ENCODE data around the gene CLDN18.

Gene CLDN18

GRCh38 chr3:138063416-138063815 is 53.5 kb downstream of the CLDN18 start:
- DNase-seq (ENCODE audit: low spot score) = no peak

GRCh38 chr3:138065949-138066348 is 56.0 kb downstream of the CLDN18 start:
- DNase-seq (ENCODE audit: low spot score) = no peak

DNA sequence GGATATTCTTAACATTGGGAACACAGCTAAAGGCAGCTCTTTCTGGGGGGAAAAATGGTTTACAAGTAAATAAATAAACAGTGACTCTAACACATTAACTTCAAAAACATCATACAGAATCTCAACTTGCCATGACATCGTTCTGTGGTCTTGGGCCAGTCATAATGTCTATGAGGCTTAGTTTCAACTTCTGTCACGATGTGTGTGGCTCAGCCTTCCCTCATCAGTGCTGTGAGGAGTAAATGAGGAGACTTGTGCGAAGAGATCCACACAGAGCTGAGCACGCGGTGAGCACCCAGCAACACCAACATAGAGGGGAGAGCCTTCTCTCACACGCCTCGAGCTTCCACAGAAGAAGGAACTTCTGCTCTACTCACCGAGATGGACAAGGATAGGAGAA is 56.4 kb downstream of the CLDN18 start:
- no peak for DNase-seq (ENCODE audit: low spot score)

DNA sequence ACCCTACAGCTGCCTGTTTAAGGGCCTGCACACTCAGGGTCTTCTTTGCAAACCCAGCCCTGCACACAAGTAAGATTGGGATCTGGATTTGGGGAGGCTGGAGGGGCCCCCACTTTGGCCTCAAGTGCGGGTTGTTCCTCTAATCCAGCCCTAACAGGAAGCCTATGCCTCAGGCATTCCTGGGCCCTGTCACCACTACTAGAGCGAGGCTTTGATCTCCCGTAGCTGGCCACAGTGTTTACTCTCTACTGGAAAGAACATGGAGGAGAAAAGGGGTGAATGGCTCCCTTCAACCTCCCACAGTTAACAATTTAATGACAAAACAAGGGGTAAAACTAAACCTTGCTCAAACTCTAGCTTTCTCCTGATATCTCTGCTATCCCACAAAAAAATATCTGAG is 57.0 kb downstream of the CLDN18 start:
- DNase-seq (ENCODE audit: low spot score) = no peak

DNA sequence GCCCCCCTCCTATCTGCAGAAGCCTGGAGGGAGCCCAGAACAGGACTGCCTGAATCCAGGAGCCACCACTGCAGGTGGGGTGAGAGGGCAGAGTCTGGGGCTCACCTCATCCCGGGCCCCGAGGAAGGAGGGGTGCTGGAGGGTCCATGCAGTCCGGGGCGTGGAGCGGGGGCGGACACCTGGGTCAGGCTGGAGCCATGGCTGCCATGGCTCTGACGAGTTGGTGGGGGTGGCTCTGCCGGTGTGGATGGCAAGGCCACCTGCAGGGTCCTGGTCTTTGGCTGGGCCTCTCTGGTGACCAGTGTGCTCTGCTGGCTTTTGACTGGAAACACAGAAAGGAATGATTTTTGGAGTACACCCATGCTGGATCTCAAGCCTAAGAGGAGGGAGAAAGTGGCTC is 58.1 kb downstream of the CLDN18 start:
- no peak for DNase-seq (ENCODE audit: low spot score)

GRCh38 chr3:138068579-138069174 is 58.7 kb downstream of the CLDN18 start:
- DNase-seq (ENCODE audit: low spot score) = peak; percentile 92

GRCh38 chr3:138070006-138070405 is 60.0 kb downstream of the CLDN18 start:
- DNase-seq (ENCODE audit: low spot score) = no peak

GRCh38 chr3:138072796-138073195 is 62.8 kb downstream of the CLDN18 start:
- DNase-seq (ENCODE audit: low spot score) = no peak

- DNase-seq (ENCODE audit: low spot score) = no peak
Measured at GRCh38 chr3:138078096-138078495, 68.1 kb downstream of the CLDN18 start.

DNA sequence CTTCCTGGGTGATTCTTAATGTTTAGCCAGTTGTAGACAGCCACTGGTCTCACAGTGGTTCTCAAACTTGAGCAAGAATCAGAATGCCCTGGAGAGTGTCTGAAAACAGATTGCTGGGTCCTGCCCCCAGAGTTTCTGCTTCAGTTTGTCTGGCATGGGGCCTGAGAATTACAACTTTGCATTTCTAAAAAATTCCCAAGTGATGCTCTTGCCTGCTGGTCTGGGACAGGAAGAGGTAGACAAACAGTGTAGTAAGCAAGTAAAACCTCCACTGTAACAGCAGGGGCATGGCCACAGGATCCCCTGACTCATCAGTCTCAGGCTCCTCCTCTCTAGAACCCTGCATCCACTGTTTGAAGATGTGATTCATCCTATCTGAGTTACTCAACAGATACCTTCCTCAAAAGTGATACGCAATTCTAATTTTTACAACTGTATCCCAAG is 69.0 kb downstream of the CLDN18 start:
- no peak for DNase-seq (ENCODE audit: low spot score)

GRCh38 chr3:138079901-138080300 is 69.9 kb downstream of the CLDN18 start:
- DNase-seq (ENCODE audit: low spot score) = no peak

GRCh38 chr3:138081371-138082084 is 71.6 kb downstream of the CLDN18 start:
- DNase-seq (ENCODE audit: low spot score) = no peak

DNA sequence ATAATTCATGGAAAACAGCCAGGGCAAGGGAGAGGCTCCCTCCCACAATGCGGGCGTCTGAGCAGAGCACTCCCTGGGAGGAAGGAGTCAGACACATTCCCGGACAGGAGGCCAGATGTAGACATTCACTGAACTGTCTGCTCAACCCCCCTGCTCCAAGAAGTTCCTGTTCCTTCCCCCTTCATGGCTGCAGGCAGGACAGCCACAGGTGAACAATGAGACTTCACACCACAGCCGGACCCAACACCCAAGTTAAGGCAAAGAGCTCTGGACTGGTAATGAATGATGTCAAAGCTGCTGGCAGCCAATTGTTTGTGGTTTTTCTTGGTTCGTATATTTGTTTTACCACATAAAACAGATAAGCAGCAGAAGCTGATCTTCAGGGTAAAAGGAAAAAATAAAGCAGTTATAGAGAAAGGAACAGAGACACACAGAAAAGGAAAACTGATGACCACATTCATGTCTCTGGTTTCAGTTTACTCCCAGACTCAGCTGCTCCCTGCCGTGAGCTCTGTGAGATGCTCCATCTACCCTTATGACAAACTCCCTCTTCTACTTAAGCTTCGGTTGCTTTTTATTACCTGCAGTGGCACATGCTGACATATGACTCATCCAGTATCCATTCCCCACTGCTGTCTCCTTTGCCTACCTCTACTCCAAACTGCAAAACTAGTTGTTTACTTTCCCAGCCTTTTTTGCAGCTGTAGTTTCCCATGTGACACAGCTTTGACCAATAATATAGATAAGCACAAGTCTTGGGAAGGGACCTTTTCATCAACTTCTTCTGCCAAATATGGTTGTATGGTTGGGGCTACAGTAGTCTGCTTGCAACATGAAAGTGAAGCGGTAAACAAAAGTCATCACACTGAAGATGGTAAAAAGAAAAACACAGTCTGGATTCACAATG is 72.4 kb downstream of the CLDN18 start:
- no peak for DNase-seq (ENCODE audit: low spot score)

DNA sequence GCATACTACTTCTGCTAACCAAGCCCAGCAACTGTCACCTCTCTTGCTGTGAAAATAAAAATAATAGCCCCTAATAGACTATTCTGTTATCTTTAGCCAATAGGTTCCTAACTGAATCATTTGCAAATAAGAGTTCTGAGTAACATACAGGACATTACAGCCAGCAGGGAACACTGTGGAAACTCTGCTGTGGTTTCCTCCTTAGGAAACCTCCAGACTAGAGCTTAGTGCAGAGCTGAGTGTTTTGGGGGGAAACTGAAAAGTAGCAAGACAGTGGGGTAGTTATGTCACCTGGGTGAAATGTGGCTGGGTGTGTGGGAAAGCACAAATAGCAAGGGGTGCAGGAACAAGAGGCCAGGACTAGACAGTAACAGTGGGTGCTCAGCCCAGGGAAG is 73.0 kb downstream of the CLDN18 start:
- DNase-seq (ENCODE audit: low spot score) = no peak

Measured in iPS-NIHi11 (cell line).